DMS114 treated with DMSO at 0.1 percent for 48 hours (cell line): ENCODE measurements around the gene TMEM131.
"Not testable (repeated sequence)": the region's sequence is repeated elsewhere in the genome, so short reads cannot be mapped to it uniquely, and the experiment has no call there.

ENCODE experiments used
- DNase-seq: peaks from one replicate; lab custom pipeline; 2025; ENCODE audit not compliant: unreplicated experiment; lab: John Stamatoyannopoulos, UW

Gene TMEM131

DNA sequence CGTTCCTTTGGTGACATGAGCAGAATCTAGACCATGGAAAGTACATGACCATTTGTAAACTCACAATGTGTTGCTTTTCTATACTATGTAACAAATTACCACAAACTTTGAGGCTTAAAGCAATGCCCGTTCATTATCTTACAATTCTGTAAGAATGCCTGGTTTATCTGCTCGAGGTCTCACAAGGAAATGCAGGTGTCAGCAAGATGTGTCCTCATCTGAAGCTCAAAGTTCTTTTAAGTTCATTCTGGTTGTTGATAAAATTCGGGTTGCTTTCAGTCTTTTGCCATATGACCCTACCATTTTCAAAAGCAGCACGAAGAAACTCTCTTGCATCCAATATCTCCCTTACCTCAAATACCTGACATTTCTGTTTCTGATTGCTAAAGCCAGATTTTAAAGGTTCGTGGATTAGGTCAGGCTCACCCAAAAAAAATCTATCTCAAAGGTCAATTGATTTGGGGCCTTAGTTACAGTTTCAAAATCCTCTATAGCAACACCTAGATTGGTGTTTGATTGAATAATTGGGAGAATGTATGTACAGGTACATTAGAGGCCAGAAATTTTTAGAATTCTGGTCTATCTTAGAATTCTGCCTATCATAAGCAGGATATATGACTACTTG lies 125.9 kb downstream of the TMEM131 start:
- DNase-seq, result no peak

DNA sequence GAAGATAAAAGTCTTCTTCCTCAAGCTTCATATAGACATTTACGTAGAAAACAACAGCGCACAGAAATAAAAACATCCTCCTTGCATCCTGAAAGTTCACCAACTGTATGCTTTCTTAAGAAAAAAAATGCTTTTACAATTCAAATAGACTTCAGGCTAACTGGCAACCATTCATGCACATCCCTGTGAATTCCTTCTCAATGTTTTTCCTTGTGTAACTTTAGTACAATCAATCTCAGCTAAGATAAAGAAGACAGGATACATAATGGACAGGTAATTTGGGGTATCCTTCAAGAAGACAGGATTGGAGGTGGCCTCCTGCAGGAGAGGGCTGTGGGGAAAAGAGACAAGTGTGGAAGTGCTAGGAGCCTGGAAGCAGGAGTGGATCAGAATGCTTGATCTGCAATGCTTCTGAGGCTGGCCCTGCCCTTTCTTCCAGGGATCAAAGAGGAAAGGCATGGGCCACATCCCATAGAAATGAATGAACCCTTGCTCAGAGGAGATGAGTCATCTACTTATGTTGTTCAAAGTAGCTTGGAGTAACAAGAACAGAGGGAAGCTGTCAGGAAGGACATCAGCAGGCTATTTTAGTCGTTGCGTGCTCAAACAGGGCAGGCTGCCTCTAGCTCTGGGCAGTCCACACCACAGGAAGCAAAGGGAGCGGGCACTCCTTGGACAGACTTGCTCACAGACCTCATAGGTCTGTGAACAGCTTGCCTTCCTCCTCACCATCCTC lies 126.6 kb downstream of the TMEM131 start:
- no peak for DNase-seq

DNA sequence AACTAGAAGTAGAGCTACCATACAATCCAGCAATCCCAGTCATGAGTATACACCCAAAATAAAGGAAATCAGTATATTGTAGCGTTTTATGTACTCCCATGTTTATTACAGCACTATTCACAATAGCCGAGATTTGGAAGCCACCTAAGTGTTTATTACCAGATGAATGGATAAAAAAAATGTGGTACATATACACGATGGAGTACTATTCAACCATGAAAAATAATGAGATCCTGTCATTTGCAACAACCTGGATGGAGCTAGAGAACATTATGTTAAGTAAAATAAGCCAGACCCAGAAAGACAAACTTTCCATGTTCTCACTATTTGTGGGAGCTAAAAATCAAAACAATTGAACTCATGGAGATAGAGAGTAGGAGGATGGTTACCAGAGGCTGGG lies 131.9 kb downstream of the TMEM131 start:
- DNase-seq, result no peak

DNA sequence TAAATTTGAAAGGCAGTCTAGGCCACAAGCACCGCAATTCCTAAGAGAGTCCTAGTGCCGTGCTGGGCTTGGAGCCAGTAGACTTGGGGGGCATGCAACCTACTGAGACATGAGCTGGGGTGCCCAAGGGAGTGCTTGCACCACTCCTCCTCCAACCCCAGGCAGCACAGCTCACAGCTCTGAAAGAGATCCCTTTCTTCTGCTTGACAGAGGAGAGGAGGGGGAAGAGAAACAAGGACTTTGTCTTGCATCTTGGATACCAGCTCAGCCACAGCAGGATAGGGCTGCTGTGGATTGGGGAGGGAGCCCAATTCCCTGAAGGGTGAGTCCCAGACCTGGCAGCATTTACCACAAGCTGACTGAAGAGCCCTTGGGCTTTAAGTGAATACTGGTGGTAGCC lies 134.6 kb downstream of the TMEM131 start:
- no peak for DNase-seq

DNA sequence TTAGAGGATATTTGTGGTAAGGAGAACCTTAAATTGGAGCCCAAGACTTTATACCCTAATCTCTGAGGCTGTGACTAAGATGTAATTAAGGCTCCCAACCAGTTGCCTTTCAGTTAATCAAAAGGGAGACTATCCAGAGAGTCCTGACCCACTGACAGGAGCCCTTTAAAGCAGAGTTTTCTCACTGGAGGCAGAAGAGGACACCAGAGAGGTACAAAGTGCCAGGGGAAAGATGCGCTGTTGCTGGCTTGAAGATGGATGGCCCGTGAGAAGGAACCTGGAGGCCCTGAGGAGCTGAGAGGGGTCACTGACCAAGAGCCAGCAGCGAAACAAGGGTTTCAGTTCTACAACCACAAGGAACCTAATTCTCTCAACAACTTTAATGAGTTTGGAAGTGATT lies 137.3 kb downstream of the TMEM131 start:
- DNase-seq, result no peak

DNA sequence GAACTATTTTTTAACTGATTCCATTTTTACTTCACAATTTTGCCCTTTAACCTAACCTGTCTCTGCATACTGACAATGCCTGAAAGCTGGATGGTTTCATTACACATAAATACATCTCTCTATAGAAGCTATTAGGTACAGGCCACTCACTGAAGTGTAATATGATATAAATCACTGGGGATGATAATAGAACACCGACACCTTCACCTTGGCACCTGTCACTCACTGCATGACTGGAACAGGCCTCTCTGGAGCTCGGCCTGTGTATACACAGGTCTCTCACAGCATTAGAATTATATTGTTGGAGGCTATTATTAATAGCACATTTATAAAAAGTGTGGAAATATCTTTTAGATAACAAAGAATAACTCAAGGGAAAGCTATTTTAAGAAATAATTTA lies 138.2 kb downstream of the TMEM131 start:
- no peak for DNase-seq

DNA sequence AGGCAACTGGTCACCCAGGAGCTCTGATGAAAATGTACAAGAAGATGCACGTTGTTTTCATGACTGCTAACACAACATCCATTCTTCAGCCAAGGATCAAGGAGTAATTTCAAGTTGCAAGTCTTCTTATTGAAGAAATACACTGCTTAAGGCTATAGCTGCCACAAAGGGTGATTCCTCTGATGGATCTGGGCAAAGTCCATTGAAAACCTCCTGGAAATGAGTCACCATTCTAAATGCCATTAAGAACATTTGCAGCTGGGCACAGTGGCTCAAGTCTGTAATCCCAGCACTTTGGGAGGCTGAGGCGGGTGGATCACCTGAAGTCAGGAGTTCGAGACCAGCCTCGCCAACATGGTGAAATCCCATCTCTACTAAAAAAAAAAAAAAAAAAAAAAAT lies 142.7 kb downstream of the TMEM131 start:
- not testable (repeated sequence) for DNase-seq

DNA sequence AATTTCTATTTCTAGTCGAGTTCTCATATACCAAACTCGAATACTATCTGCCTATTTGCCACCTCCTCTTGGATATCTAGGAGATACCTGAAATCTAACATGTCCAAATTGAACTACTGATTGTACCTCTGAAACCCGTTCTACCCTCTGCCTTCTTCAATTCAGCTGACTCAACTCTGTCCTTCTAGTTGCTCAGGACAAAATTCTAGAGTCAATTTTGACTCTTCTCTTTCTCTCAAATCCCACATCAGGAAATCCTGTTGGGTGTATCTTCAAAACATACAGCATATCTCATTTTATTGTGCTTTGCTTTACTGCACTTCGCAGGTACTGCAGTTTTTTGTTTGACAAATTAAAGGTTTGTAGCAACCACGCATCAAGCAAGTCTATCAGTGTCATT lies 144.6 kb downstream of the TMEM131 start:
- DNase-seq, result no peak

DNA sequence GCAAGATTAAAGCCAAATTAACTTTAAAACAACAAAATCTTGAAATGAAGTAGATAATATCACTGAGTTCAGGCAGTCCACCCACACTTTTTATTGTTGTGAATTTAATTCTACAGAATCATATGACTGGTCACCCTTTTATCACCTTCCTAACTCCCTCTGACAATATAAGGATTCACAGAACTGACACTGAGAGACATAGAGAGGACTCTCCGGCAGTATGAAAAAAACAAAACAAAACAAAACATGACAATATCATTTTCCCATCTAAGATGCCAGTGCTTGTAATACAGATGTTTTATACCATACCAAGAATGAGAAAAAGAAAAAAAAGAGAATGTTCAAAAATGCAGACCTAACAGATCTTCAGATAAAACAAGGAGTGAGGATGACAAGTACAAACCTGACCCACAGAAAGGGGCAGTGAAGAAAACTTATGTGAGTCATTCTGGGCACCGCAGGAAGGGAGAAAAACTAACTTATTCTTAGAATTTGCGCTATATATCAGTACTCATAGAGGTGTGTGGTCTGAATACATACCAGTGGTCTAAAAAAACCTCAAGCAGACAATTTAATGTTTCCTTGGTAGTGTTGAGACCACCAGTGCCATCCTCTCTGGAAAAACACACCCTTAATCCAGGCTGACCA lies 145.7 kb downstream of the TMEM131 start:
- DNase-seq, result no peak

DNA sequence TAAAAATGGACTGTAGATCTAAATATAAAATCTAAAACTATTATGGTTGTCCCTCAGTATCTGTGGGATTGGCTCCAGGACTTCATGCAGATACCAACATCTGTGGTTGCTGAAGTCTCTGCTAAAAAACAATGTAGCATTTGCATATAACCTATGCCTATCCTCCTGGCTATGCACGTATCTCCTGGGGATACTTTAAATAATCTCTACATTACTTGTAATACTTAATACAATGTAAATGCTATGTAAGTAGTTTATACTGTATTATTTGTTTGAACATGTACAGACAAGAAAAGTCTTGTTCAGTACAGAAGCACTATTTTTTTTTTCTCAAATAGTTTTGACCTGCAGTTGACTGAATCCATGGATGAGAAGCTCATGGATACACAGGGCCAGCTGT lies 147.4 kb downstream of the TMEM131 start:
- no peak for DNase-seq

DNA sequence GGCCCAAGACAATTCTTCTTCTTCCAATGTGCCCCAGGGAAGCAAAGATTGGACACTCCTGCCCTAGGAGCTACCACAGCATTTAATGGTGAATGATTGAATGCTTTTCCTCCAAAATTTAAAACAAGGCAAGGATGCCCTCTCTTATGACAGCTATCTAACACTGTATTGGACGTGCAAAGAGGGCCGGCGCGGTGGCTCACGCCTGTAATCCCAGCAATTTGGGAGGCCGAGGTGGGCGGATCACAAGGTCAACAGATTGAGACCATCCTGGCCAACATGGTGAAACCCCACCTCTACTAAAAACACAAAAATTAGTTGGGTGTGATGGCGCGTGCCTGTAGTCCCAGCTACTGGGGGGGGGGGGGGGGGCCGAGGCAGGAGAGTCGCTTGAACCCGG lies 149.0 kb downstream of the TMEM131 start:
- DNase-seq, result not testable (repeated sequence)

DNA sequence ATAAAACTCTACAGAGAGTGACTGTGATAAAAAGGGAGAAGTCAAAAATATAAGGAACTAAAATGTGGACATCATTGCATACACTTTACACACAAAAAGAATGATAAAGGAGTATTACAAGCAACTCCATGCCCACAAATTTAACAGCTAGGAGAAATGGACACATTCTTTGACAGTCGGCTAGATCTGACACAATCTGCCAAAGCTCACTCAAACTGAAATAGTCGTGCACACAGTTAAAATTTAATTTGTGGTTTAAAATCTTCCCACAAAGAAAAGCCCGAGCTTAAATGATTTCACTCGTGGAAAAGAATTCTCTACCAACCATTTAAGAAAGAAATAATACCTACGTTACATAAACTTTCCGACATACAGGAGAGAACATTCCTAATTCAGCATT lies 149.9 kb downstream of the TMEM131 start:
- DNase-seq, result no peak

DNA sequence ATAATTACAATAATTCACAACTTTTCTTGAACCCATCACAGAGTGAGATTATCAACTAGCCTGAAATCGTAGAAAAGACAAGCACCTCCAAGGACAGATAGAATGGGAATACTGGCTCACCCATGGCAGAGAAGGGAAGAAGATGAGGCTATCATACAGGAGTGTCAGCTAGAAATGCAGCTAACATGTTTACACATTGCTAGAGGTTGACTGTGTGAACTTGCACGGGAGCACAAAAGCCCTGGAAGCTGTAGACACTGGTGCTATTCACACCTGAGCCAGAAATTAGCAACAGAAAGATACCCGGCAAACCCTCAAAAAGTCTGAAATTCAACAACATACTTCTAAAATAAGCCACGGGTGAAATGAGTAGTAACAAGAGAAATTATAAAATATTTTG lies 150.6 kb downstream of the TMEM131 start:
- DNase-seq, result no peak

DNA sequence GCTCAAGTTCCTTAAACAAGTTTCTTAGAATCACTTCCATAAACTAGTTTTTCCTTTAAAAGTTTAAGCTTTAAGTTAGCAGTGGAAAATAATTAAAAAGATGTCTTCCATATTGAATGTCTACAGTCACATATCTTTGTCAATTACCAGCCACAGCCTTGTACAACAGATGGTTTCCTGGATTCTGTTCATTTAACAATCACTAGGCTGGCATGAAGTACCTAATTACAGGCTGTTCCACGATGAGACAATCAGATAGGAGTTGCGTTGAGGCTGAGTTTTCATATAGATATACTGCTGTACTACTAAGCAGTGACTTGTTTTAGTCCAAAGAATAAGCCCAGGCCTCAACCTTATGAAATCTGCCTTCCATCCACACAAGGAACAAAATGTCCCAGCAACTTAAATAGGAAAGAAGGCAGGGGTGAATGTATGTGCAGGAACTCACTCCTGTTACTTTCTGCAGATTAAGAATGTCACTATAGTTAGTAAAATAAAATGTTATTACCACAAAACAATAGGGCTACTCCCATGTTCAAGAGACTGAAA lies 151.4 kb downstream of the TMEM131 start:
- DNase-seq, result no peak

DNA sequence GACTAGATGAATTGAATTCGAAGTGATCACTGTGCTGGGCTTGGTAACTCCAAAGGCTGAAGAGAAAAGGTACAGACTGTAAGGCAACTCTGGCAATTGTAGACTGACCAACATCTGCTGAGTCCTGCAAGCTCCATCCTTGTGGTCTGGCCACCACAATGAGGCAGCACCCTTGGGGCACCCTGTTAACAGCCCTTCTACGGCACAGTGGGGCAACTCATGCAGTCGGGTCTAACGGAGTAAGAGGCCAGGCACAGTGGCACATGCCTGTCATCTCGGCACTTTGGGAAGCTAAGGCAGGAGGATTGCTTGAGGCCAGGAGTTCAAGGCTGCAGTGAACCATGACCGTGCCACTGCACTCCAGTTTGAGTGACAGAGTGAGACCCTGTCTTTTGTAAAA lies 155.6 kb downstream of the TMEM131 start:
- DNase-seq, result no peak

DNA sequence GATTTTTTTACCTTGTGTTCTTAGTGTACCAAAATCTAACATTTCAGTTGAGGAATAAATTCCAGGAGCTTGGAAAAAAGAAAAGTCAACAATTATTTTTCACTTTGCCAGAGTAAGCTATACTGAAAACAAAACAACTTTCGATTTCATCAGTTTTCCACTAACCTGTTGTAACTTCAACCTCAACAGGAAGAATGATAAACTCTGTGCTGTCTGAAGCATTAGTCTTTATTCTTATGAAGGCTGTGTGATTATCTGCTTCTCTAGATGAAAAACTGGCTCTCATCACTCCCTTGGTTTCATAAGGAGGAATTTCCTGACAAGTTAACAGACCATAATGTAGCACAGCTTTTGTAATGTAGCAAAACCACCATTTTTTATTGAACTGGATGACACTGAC lies 161.1 kb downstream of the TMEM131 start:
- DNase-seq, result no peak

DNA sequence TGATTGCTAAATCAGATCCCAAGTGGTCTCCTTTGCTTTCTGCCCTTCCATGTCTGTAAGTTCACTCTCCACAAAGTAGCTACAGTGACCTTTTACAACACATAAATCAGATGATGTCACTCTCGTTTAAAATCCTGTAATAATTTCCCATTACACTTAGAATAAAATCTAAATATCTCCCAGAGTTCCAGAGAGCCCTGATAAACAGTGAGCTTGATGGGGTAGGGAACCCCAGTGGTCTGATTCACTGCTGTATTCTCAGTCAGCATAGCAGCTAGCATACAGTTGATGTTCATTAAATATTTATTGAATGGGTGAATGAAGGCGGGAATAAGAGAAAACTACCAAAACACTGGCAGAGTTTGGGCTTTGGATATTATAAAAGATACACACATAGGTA lies 164.6 kb downstream of the TMEM131 start:
- DNase-seq, result no peak

DNA sequence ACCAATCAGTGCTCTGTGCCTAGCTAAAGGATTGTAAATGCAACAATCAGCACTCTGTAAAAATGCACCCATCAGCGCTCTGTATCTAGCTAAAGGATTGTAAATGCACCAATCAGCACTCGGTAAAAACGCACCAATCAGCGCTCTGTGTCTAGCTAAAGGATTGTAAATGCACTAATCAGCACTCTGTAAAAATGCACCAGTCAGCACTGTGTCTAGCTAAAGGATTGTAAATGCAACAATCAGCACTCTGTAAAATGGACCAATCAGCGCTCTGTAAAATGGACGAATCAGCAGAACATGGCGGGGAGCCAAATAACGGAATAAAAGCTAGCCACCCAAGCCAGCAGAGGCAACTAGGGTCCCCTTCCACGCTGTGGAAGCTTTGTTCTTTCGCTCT lies 166.5 kb downstream of the TMEM131 start:
- not testable (repeated sequence) for DNase-seq

DNA sequence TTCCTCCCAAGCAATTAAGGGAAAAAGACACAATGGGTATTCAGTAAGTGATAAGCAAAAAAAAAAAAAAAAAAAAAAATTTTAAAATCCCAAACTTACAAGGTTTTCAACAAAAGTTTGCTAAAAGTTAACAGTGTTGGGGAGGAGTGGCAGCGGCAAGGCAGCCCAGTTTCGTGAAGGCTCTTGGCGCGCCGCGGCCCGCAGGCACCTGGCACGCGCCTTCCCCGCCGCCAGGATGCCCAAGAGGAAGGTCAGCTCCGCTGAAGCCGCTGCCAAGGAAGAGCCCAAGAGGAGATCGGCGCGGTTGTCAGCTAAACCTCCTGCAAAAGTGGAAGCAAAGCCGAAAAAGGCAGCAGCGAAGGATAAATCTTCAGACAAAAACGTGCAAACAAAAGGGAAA lies 168.7 kb downstream of the TMEM131 start:
- DNase-seq, result not testable (repeated sequence)

DNA sequence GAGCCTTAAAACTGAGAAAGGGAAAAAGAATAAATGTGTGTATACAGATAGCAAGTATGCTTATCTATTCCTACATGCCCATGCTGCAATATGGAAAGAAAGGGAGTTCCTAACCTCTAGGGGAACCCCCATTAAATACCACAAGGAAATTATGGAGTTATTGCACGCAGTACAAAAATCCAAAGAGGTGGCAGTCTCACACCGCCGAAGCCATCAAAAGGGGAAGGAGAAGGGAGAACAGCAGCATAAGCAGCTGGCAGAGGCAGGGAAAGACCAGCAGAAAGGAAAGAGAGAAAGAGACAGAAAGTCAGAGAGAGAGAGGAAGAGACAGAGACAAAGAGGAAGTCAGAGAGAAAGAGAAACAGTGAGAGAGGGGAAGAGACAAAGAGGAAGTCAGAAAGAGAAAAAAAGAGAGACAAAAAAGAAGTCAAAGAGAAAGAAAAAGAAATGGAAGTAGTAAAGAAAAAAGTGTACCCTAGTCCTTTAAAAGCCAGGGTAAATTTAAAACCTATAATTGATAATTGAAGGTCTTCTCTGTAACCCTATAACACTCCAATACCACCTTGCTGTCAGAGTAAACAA lies 169.4 kb downstream of the TMEM131 start:
- not testable (repeated sequence) for DNase-seq

DNA sequence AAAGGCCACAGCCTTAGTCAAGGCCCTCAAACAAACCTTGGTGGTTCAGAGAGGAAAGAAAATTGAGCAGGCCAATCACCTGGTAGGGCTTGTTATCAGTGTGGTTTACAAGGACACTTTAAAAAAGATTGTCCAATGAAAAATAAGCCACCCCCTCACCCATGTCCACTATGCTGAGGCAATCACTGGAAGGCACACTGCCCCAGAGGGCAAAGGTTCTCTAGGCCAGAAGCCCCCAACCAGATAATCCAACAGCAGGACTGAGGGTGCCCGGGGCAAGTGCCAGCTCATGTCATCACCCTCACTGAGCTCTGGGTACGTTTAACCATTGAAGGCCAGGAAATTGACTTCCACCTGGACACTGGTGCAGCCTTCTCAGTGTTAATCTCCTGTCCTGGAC lies 171.7 kb downstream of the TMEM131 start:
- DNase-seq, result not testable (repeated sequence)

DNA sequence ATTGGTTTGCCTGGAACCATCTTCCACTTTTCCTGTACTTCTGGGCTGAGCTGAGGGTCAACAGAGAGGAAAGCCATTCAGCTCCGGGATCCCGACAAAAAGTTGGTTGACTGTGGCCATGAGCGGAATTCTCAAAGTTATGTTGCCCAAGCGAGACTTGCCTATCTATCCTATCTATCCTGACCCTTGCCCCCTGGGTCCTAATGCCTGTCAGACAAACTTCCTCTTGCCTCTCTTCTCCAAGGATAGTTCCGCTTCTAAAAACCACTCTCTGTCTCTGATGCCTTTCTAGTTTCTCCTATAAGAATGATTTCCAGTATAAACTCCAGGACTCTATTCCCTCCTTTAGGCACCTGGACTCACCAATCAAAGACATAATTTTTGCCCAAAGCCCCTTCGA lies 173.9 kb downstream of the TMEM131 start:
- DNase-seq, result not testable (repeated sequence)
